Mucosa of descending colon (tissue), 3 donors: ENCODE measurements around the gene SLIT3. TPM values are rescaled to one million over a fixed set of nuclear protein-coding genes. Genes with fewer than 3 reads are reported as not detected.

Experiments
- ATAC-seq: fragments of 200-7000 bp; cut with Tn5 transposase; one replicate; pipeline ENCODE4 v1.9.1; 2020; ENCODE audit warnings: mild to moderate bottlenecking, moderate library complexity
- DNase-seq, 3 donors: peaks; one replicate each; pipeline ENCODE4 v3.0.0-alpha.2; 2020
- H3K36me3 ChIP-seq: fragments of 200-600 bp; one replicate; pipeline ENCODE4 v1.8.0; 2021; ENCODE audit warnings: low read depth, mild to moderate bottlenecking
- H3K4me1 ChIP-seq: fragments of 200-600 bp; one replicate; pipeline ENCODE4 v1.8.0; 2021; ENCODE audit warnings: low read depth, mild to moderate bottlenecking
- H3K4me3 ChIP-seq: fragments of 200-600 bp; one replicate; pipeline ENCODE4 v1.8.0; 2021; ENCODE audit warnings: mild to moderate bottlenecking
- H3K9me3 ChIP-seq: fragments of 200-600 bp; one replicate; pipeline ENCODE4 v1.8.0; 2021; ENCODE audit warnings: mild to moderate bottlenecking
- intact Hi-C, 2 donors: fragments of 100-400 bp; cut with DNase I in 1 of 2; cut with micrococcal nuclease in 1 of 2; formaldehyde crosslinking; loops; one replicate each; pipeline versions ENCODE4 v1.11.0 to v1.11.1; 2022; cut with DNase I, micrococcal nuclease
- total RNA-seq, 3 donors: library from RNA; stranded (reverse); fragmentation: NEBNext Ultra II Directional in 2 of 3; extraction: Animal tissue kit (Norgen Biotek cat#: 25700) in 2 of 3; gene quantifications; one replicate each; pipeline versions ENCODE4 v1.2.1 to v1.2.4, GENCODE V29; 2021 to 2023
- TF ChIP-seq, protein P1 (sequence below): fragments of 200-600 bp; IDR thresholded peaks from one replicate; pipeline ENCODE4 v1.8.0; 2022; ENCODE audit warnings: antibody characterized with exemption, mild to moderate bottlenecking
- donor health status: DM: no; HTN: no; CAD: no; lungs with moderate emphysema.
- donor health status: DM: no; HTN: no; CAD: no.
- donor health status: DM: no; HTN: yes; CAD: no.

Gene SLIT3
- total RNA-seq, 3 donors from 2014 or later, result 4.2 to 25.5 (median 16.1) TPM

DNA sequence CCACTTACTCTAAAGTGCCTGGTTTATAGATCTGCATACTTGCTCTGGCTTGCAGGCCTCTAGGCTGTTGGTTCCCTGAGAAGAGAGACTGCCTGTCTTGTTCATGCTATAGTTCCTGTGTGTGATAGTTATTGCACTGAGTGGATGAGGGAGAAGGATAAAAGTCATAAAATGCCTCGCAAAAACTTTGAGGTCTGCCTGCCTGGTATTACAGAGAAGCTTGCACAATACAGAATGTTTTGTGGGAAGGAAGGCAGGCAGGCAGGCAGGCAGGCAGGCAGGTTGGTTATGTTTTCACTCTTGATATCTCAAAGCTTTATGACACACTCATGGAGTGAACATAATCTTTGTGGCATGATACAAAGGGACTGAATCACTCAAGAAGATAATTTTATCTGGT, 287.1 kb downstream of the SLIT3 start:
- no peak for ATAC-seq
- H3K36me3 ChIP-seq, result no peaks in the 10 kb centered on the region
- no peaks in the 10 kb centered on the region for H3K9me3 ChIP-seq
- TF ChIP-seq, protein P1, sequence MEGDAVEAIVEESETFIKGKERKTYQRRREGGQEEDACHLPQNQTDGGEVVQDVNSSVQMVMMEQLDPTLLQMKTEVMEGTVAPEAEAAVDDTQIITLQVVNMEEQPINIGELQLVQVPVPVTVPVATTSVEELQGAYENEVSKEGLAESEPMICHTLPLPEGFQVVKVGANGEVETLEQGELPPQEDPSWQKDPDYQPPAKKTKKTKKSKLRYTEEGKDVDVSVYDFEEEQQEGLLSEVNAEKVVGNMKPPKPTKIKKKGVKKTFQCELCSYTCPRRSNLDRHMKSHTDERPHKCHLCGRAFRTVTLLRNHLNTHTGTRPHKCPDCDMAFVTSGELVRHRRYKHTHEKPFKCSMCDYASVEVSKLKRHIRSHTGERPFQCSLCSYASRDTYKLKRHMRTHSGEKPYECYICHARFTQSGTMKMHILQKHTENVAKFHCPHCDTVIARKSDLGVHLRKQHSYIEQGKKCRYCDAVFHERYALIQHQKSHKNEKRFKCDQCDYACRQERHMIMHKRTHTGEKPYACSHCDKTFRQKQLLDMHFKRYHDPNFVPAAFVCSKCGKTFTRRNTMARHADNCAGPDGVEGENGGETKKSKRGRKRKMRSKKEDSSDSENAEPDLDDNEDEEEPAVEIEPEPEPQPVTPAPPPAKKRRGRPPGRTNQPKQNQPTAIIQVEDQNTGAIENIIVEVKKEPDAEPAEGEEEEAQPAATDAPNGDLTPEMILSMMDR, result no peak
- intact Hi-C loops, result no loop called here
- no peak for DNase-seq
- H3K4me3 ChIP-seq, result no peak overlapping the region
- no peaks in the 10 kb centered on the region for H3K4me1 ChIP-seq

DNA sequence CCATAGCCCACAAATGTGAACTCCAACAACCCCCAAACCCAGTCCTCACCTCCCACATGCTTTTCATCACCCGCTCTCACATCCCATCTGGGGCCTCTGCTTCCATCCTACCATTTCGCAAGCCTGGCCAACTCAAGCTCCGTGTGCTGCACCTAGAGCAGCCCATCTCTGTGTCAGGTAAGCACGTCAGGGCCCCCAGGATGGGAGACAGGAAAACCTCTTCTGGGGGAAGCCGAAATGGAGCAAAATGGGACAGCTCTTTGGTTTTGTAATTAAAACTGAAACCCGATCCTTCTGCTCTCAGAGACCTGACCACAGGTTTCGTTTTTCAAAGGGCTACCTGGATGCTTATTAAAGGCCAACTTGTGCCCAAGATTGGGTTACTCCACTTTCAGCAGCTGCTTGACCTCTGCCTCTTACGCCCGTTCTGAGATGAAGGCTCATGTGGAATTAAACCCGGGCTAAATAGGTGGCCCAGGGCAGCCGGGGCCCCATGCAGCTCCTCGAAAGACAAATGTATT, 287.7 kb downstream of the SLIT3 start:
- DNase-seq (no peak), ATAC-seq (no peak)
- Histone ChIP-seq H3K4me1 (no peaks in the 10 kb centered on the region), H3K4me3 (no peak overlapping the region), H3K36me3 (no peaks in the 10 kb centered on the region), H3K9me3 (no peaks in the 10 kb centered on the region)
- intact Hi-C loops, result no loop called here
- TF ChIP-seq, protein P1, result no peak

DNA sequence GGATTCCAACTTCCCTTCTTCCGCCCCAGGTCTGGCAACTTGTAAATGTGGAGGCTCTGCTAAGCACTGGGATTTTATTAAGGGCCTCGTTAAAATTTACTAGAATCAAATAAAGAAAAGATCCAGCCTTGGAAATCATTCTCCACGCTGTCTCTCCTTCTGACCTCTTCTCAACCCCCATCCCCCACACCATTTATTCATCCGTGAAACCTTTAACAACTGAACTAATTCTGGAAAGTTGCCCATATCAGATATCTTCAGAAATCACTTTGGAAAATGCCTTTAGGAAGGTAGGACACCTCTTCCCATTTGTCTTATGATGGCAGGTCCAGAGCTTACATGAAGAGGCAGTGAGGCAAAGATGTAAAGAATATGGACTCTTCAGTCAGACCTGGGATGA, 288.5 kb downstream of the SLIT3 start:
- H3K9me3 ChIP-seq, result no peaks in the 10 kb centered on the region
- no peaks in the 10 kb centered on the region for H3K4me1 ChIP-seq
- no peak for ATAC-seq
- intact Hi-C loops, result no loop called here
- TF ChIP-seq, protein P1, result no peak
- no peak overlapping the region for H3K4me3 ChIP-seq
- DNase-seq, result no peak
- no peaks in the 10 kb centered on the region for H3K36me3 ChIP-seq

DNA sequence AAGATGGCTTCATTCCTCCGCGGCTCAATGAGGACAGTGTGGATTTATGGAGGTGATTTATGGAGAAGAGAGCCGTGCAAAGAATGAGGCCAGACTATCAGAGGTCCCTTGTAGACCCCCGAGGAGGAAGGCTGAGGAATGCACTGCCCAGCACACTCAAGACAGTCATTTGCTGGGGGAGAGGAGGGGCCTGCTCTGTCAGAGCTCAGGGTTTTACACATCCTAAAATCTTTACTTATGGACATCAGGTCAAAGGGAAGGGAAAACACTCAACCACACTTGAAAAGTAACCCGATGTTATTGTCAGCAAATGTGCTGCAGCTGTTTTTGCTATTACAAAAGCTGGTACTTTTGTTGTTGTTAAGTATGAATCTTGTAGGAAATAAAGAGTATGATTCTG, 289.5 kb downstream of the SLIT3 start:
- ATAC-seq, result no peak
- H3K9me3 ChIP-seq, result no peaks in the 10 kb centered on the region
- TF ChIP-seq, protein P1, result no peak
- DNase-seq, result no peak
- no peaks in the 10 kb centered on the region for H3K36me3 ChIP-seq
- H3K4me1 ChIP-seq, result no peaks in the 10 kb centered on the region
- H3K4me3 ChIP-seq, result no peak overlapping the region
- intact Hi-C loops, result no loop called here

DNA sequence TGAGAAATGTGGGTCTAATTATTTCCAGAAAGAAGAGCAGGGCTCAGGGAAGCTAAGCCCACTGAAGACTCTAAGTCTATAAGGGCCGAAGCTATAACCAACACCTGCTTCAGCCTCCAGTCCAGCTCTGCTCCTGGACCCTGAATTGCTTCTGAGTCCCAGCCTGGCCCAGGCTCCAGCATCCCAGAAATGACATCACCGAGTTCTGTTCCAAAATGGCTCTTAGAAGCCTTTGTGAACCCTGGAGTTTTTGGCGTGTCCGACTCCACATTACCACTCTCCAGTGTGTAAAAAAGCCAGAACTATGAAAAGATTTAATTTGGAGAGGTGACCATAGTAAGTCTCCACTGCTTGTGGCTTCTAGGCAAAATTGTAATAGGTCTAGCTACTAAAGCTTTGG, 289.9 kb downstream of the SLIT3 start:
- intact Hi-C loops, result no loop called here
- no peak for ATAC-seq
- DNase-seq, result no peak
- Histone ChIP-seq H3K9me3 (no peaks in the 10 kb centered on the region), H3K4me1 (no peaks in the 10 kb centered on the region), H3K36me3 (no peaks in the 10 kb centered on the region), H3K4me3 (no peak overlapping the region)
- TF ChIP-seq, protein P1, result no peak

DNA sequence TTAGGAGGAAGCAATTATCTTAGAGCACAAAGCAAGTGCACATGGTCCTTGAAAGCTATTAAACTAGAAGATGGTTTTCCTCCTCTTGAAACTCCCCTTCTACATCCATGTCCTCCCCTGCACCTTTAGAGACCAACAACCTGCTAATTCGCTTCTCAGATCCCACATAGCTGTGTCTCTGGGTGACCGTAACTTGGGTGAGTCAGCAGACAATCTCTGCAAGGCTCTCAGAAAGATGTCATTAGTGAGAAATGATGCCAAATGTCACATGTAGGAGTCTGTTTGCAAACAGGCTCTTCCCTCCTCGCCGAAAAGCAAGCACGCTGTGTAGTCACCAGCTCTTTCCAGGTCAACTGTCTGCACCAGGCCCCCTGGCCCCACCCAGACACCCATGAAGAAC, 291.8 kb downstream of the SLIT3 start:
- TF ChIP-seq, protein P1, result no peak
- H3K36me3 ChIP-seq, result no peaks in the 10 kb centered on the region
- ATAC-seq (no peak), DNase-seq (no peak)
- H3K4me1 ChIP-seq, result no peaks in the 10 kb centered on the region
- no peaks in the 10 kb centered on the region for H3K9me3 ChIP-seq
- H3K4me3 ChIP-seq, result no peak overlapping the region
- intact Hi-C loops, result no loop called here
